HEK293 (cell line): ENCODE data around the gene NKAIN4.

Source experiments
- CTCF ChIA-PET: fragments of 350-600 bp; formaldehyde crosslinking; extraction: SDS; loops from one replicate; lab custom pipeline; 2021; ENCODE audit warnings: antibody characterized with exemption; lab: Yijun Ruan, JAX
- POLR2A ChIA-PET: fragments of 300-600 bp; formaldehyde crosslinking; extraction: SDS; loops from one replicate; lab custom pipeline; 2020; ENCODE audit warnings: antibody characterized with exemption, inconsistent platforms; lab: Yijun Ruan, JAX
- H3K27ac ChIP-seq: fragments of 200-500 bp; sonication (Bioruptor generic); 2 replicates; pipeline ENCODE4 v1.5.1; 2014; ENCODE audit warnings: low read depth, low read length, control low read depth, inconsistent platforms; ENCODE audit errors: extremely low read depth
- H3K36me3 ChIP-seq, 2 experiments: fragments of 200-500 bp in 1 of 2; sonication (Bioruptor generic) in 1 of 2; 1 replicate in 1 of 2; 2 replicates in 1 of 2; pipeline ENCODE4 v1.5.1; 2014 to 2017; ENCODE audit warnings: inconsistent platforms in 2 of 2, low read length in 2 of 2; ENCODE audit not compliant: control insufficient read depth in 2 of 2, insufficient read depth in 1 of 2
- H3K4me1 ChIP-seq: fragments of 200-500 bp; sonication (Bioruptor generic); 2 replicates; pipeline ENCODE4 v1.5.1; 2014; ENCODE audit warnings: mild to moderate bottlenecking, low read length, inconsistent platforms; ENCODE audit not compliant: control insufficient read depth, insufficient read depth
- H3K4me3 ChIP-seq: 2 replicates; pipeline ENCODE4 v1.5.1; 2011; ENCODE audit warnings: low read depth, mild to moderate bottlenecking, control low read depth, low read length, moderate library complexity
- H3K9me3 ChIP-seq: fragments of 200-500 bp; sonication (Bioruptor generic); 2 replicates; pipeline ENCODE4 v1.5.1; 2014; ENCODE audit warnings: low read depth, low read length, inconsistent platforms; ENCODE audit not compliant: control insufficient read depth, insufficient read depth
- ELK4 ChIP-seq: IDR thresholded peaks from 2 replicates; pipeline ENCODE4 v1.6.1; 2011; ENCODE audit warnings: mild to moderate bottlenecking, low read depth, low read length, borderline replicate concordance
- GLIS2 ChIP-seq: fragments of 450-650 bp; formaldehyde crosslinking; IDR thresholded peaks from 2 replicates; pipeline ENCODE4 v1.5.1; 2016; ENCODE audit warnings: missing biosample characterization, missing genetic modification characterization
- KLF17 ChIP-seq: fragments of 450-650 bp; formaldehyde crosslinking; IDR thresholded peaks from 2 replicates; pipeline ENCODE4 v1.5.1; 2016; ENCODE audit warnings: missing biosample characterization, missing genetic modification characterization
- MEIS1 ChIP-seq: sonication (generic); formaldehyde crosslinking; IDR thresholded peaks from 2 replicates; pipeline ENCODE4 v1.8.1; 2022; ENCODE audit warnings: missing genetic modification reagents, mild to moderate bottlenecking, borderline replicate concordance
- OSR2 ChIP-seq: fragments of 450-650 bp; formaldehyde crosslinking; IDR thresholded peaks from 2 replicates; pipeline ENCODE4 v1.5.1; 2016; ENCODE audit warnings: missing biosample characterization, missing genetic modification characterization
- PATZ1 ChIP-seq: fragments of 450-650 bp; formaldehyde crosslinking; IDR thresholded peaks from 2 replicates; pipeline ENCODE4 v1.5.1; 2016; ENCODE audit warnings: missing biosample characterization, missing genetic modification characterization
- REST ChIP-seq: fragments of 450-650 bp; formaldehyde crosslinking; IDR thresholded peaks from 2 replicates; pipeline ENCODE4 v1.5.1; 2016; ENCODE audit warnings: missing biosample characterization, missing genetic modification characterization
- ZBTB1 ChIP-seq: fragments of 450-650 bp; formaldehyde crosslinking; IDR thresholded peaks from 2 replicates; pipeline ENCODE4 v1.5.1; 2016; ENCODE audit warnings: missing biosample characterization, missing genetic modification characterization
- ZFHX2 ChIP-seq: fragments of 450-650 bp; formaldehyde crosslinking; conservative IDR thresholded peaks from 2 replicates; pipeline ENCODE4 v1.5.1; 2016; ENCODE audit warnings: missing biosample characterization, missing genetic modification characterization
- ZFP41 ChIP-seq: fragments of 450-650 bp; formaldehyde crosslinking; IDR thresholded peaks from 2 replicates; pipeline ENCODE4 v1.5.1; 2016; ENCODE audit warnings: missing biosample characterization, missing genetic modification characterization, borderline replicate concordance
- ZIC2 ChIP-seq: fragments of 450-650 bp; formaldehyde crosslinking; IDR thresholded peaks from 2 replicates; pipeline ENCODE4 v1.5.1; 2016; ENCODE audit warnings: missing biosample characterization, missing genetic modification characterization
- ZNF239 ChIP-seq: fragments of 450-650 bp; formaldehyde crosslinking; IDR thresholded peaks from 2 replicates; pipeline ENCODE4 v1.5.1; 2016; ENCODE audit warnings: missing biosample characterization, missing genetic modification characterization
- ZNF366 ChIP-seq: fragments of 450-650 bp; formaldehyde crosslinking; conservative IDR thresholded peaks from 2 replicates; pipeline ENCODE4 v1.5.1; 2016; ENCODE audit warnings: missing biosample characterization, missing genetic modification characterization
- ZNF530 ChIP-seq: fragments of 450-650 bp; formaldehyde crosslinking; IDR thresholded peaks from 2 replicates; pipeline ENCODE4 v1.5.1; 2016; ENCODE audit warnings: low read depth, missing biosample characterization, missing genetic modification characterization
- ZNF610 ChIP-seq: fragments of 450-650 bp; formaldehyde crosslinking; IDR thresholded peaks from 2 replicates; pipeline ENCODE4 v1.5.1; 2016; ENCODE audit warnings: missing biosample characterization, missing genetic modification characterization, borderline replicate concordance
- ZNF791 ChIP-seq: fragments of 450-650 bp; formaldehyde crosslinking; IDR thresholded peaks from 2 replicates; pipeline ENCODE4 v1.5.1; 2016; ENCODE audit warnings: missing biosample characterization, missing genetic modification characterization
- TF ChIP-seq, protein P1 (sequence below): fragments of 450-650 bp; formaldehyde crosslinking; IDR thresholded peaks from 2 replicates; pipeline ENCODE4; 2016; ENCODE audit warnings: missing biosample characterization, missing genetic modification characterization

The NKAIN4 gene

GRCh38 chr20:63212792-63213191, 41.5 kb downstream of the NKAIN4 start (continued):
- TF ChIP-seq ZNF366 (tag by site-specific recombination) (0 out of 2 replicates have a peak, but pooled peaks have one; percentile 21), ZFP41 (tag by site-specific recombination) (no peak), KLF17 (tag by site-specific recombination) (0 out of 2 replicates have a peak, but pooled peaks have one; percentile 20), ZNF791 (no peak)

DNA sequence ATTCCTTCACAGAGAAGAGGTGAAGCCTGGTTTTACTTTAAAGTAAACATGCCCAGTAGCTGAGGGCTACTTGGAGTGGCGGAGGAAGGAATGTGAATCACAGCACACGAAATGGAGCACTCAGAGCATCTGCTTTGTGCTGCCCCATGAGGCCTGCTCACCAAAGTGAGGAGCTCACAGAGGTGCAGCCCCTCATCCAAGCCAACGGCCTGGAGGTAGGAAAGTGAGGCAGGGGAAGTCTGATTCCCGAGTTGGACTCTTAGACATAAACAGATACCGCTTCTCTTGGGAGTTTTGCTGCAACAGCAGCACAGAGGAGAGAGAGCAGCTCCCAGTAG, 41.9 kb downstream of the NKAIN4 start:
- TF ChIP-seq OSR2 (tag by site-specific recombination) (no peak), GLIS2 (no peak), PATZ1 (no peak), ZNF610 (no peak), MEIS1 (CRISPR knock-in tag) (no peak), ZBTB1 (tag by site-specific recombination) (no peak), ZFHX2 (tag by site-specific recombination) (no peak), REST (tag by site-specific recombination) (no peak), ELK4 (no peak), ZIC2 (tag by site-specific recombination) (no peak), ZNF239 (no peak), ZNF530 (tag by site-specific recombination) (no peak)
- TF ChIP-seq, protein P1, sequence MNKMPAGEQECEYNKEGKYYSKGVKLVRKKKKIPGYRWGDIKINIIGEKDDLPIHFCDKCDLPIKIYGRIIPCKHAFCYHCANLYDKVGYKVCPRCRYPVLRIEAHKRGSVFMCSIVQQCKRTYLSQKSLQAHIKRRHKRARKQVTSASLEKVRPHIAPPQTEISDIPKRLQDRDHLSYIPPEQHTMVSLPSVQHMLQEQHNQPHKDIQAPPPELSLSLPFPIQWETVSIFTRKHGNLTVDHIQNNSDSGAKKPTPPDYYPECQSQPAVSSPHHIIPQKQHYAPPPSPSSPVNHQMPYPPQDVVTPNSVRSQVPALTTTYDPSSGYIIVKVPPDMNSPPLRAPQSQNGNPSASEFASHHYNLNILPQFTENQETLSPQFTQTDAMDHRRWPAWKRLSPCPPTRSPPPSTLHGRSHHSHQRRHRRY (tag by site-specific recombination) = no peak
- CTCF ChIA-PET = interaction anchor here (0.7 to 2.1 kb wide), 4 partner anchors 11 to 33 kb away, joined by 3 to 13 read pairs (median 6); no protein-coding TSS in a partner anchor
- H3K4me3 ChIP-seq = no peak overlapping the region
- no peaks in the 10 kb centered on the region for H3K9me3 ChIP-seq
- H3K4me1 ChIP-seq = no peaks in the 10 kb centered on the region; the same call in 1 of the 2 replicates
- H3K27ac ChIP-seq = no peak overlapping the region
- POLR2A ChIA-PET = interaction anchor here (0.8 kb wide), 1 partner anchor 58 kb away, joined by 3 read pairs; no protein-coding TSS in a partner anchor
- H3K36me3 ChIP-seq = peaks cover 13 to 77% of the 10 kb centered on the region in 2 experiments
